K562 (cell line): ENCODE results near the gene ZSWIM1. TPM values are rescaled to one million over a fixed set of nuclear protein-coding genes. Genes with fewer than 3 reads are reported as not detected.

Experiments
- ATAC-seq: fragments of 200-7000 bp; cut with Tn5 transposase; 3 replicates; pipeline ENCODE4 v1.9.1; 2020; ENCODE audit warnings: moderate library complexity
- BruUV-seq: library from RNA; stranded (reverse); fragments of 400-500 nt; replicated peaks from 2 replicates; lab custom pipeline; 2021; lab: Mats Ljungman, UMichigan
- CTCF ChIA-PET: fragments of 300-600 bp; formaldehyde crosslinking; extraction: SDS; loops from one replicate; lab custom pipeline; 2021; ENCODE audit warnings: low intra/inter-chr PET ratio; lab: Yijun Ruan, JAX
- POLR2A ChIA-PET: fragments of 300-600, 350-650 bp; sonication (Branson Sonifier 250); formaldehyde crosslinking; extraction: SDS; loops from one replicate; lab custom pipeline; 2021; ENCODE audit warnings: antibody characterized with exemption, inconsistent platforms; lab: Yijun Ruan, JAX
- DNase-seq, 4 experiments: peaks; one replicate each; pipeline versions ENCODE4 v3.0.0 to v3.0.0-alpha.2; 2011 to 2018; ENCODE audit warnings: low spot score in 3 of 4, mixed read lengths in 3 of 4; ENCODE audit errors: extremely low read depth in 1 of 4
- FAIRE-seq: peaks from 2 replicates; lab custom pipeline; 2011; peaks lifted over from hg19 to GRCh38; lab: Jason Lieb, UNC
- H2AFZ ChIP-seq: 2 replicates; pipeline ENCODE4 v1.6.0; 2011; ENCODE audit warnings: low read depth, low read length, control low read depth, inconsistent platforms
- H3K27ac ChIP-seq: fragments of 200-600 bp; 3 replicates; pipeline ENCODE4 v1.8.0; 2011; ENCODE audit warnings: low read depth, mild to moderate bottlenecking, control low read depth, inconsistent platforms, low read length, moderate library complexity, mixed read lengths; ENCODE audit errors: extremely low read depth
- H3K27me3 ChIP-seq, 2 experiments: fragments of 300-600 bp in 1 of 2; 2 replicates in 1 of 2; 3 replicates in 1 of 2; pipeline versions ENCODE4 v1.6.0 to v1.8.0; 2011; ENCODE audit warnings: inconsistent platforms in 2 of 2, low read length in 2 of 2, mild to moderate bottlenecking in 1 of 2, mixed read lengths in 1 of 2, moderate library complexity in 1 of 2; ENCODE audit not compliant: control insufficient read depth in 2 of 2, insufficient read depth in 2 of 2
- H3K36me3 ChIP-seq: fragments of 300-600 bp; 3 replicates; pipeline ENCODE4 v1.8.0; 2011; ENCODE audit warnings: mild to moderate bottlenecking, low read length, inconsistent platforms; ENCODE audit not compliant: control insufficient read depth, insufficient read depth
- H3K4me1 ChIP-seq, 2 experiments: fragments of 200-600 bp in 1 of 2; replicated peaks in 1 of 2; 2 replicates in 1 of 2; 3 replicates in 1 of 2; pipeline versions ENCODE4 v1.5.1 to v1.8.0; 2011; ENCODE audit warnings: inconsistent platforms in 2 of 2, low read length in 2 of 2, mild to moderate bottlenecking in 1 of 2, mixed read lengths in 1 of 2, moderate library complexity in 1 of 2; ENCODE audit not compliant: control insufficient read depth in 2 of 2, insufficient read depth in 2 of 2
- H3K4me2 ChIP-seq: 2 replicates; pipeline ENCODE4 v1.6.1; 2011; ENCODE audit warnings: low read length, control low read depth, inconsistent platforms, mixed read lengths; ENCODE audit not compliant: insufficient read depth
- H3K4me3 ChIP-seq: fragments of 200-600 bp; sonication (generic), shearing (Covaris generic); 2 replicates; pipeline ENCODE4 v1.5.1; 2016; ENCODE audit warnings: control low read depth, inconsistent platforms
- H3K79me2 ChIP-seq: fragments of 200-600 bp; 3 replicates; pipeline ENCODE4 v1.8.0; 2011; ENCODE audit warnings: low read length, inconsistent platforms; ENCODE audit not compliant: control insufficient read depth, insufficient read depth
- H3K9ac ChIP-seq, 2 experiments: 2 replicates each; pipeline versions ENCODE4 v1.6.0 to v1.6.1; 2011; ENCODE audit warnings: low read depth in 2 of 2, low read length in 2 of 2, control low read depth in 1 of 2, inconsistent platforms in 1 of 2, mild to moderate bottlenecking in 1 of 2, mixed read lengths in 1 of 2; ENCODE audit not compliant: insufficient read depth in 1 of 2
- H3K9me1 ChIP-seq: one replicate; pipeline ENCODE4 v1.6.0; 2011; ENCODE audit warnings: inconsistent platforms, mild to moderate bottlenecking, low read length, moderate library complexity; ENCODE audit not compliant: control insufficient read depth, insufficient read depth
- H3K9me3 ChIP-seq: replicated peaks from 2 replicates; pipeline ENCODE4 v1.5.1; 2011; ENCODE audit warnings: low read depth, low read length, inconsistent platforms; ENCODE audit not compliant: control insufficient read depth, insufficient read depth
- H4K20me1 ChIP-seq: replicated peaks from 2 replicates; pipeline ENCODE4 v1.6.1; 2011; ENCODE audit warnings: low read length, inconsistent platforms, mixed read lengths; ENCODE audit not compliant: control insufficient read depth, insufficient read depth
- ARID2 ChIP-seq: fragments of 450-650 bp; IDR thresholded peaks from 2 replicates; pipeline ENCODE4 v1.6.1; 2017; ENCODE audit warnings: antibody characterized with exemption, mild to moderate bottlenecking
- ARNT ChIP-seq, 2 experiments: fragments of 450-650 bp; IDR thresholded peaks; 2 replicates each; pipeline ENCODE4 v1.6.1; 2016; ENCODE audit warnings: mild to moderate bottlenecking in 1 of 2
- CHD4 ChIP-seq: fragments of 200-600 bp; sonication (generic); IDR thresholded peaks from 3 replicates; pipeline ENCODE4 v1.6.1; 2012; ENCODE audit warnings: low read depth, mild to moderate bottlenecking, mixed read lengths, low read length, inconsistent platforms; ENCODE audit not compliant: insufficient read depth, insufficient replicate concordance, poor library complexity, severe bottlenecking
- CREB3 ChIP-seq: fragments of 450-650 bp; conservative IDR thresholded peaks from 2 replicates; pipeline ENCODE4 v1.6.1; 2016; ENCODE audit warnings: missing genetic modification characterization, low read depth, mild to moderate bottlenecking, missing compliant biosample characterization, moderate library complexity
- SMAD4 ChIP-seq: fragments of 250-450 bp; sonication (Bioruptor Pico); conservative IDR thresholded peaks from 2 replicates; pipeline ENCODE4 v1.8.0; 2021; ENCODE audit warnings: inconsistent platforms, mild to moderate bottlenecking, moderate library complexity
- ZNF436 ChIP-seq: fragments of 250-450, 450-650 bp; sonication (Bioruptor Pico); formaldehyde crosslinking; IDR thresholded peaks from 2 replicates; pipeline ENCODE4 v1.7.0; 2020; ENCODE audit warnings: mild to moderate bottlenecking
- ZNF668 ChIP-seq: fragments of 250-450 bp; sonication (Bioruptor Pico); IDR thresholded peaks from 2 replicates; pipeline ENCODE4 v1.8.0; 2022; ENCODE audit warnings: mild to moderate bottlenecking, inconsistent platforms
- ZNF766 ChIP-seq: fragments of 200-800 bp; sonication (Bioruptor generic); conservative IDR thresholded peaks from 2 replicates; pipeline ENCODE4 v1.6.1; 2016; ENCODE audit warnings: missing genetic modification characterization, missing compliant biosample characterization
- WGBS: fragments of 100-300 bp; shearing (Covaris generic); methylation state at CpG from one replicate; pipeline ENCODE4 v1.1.6; 2016; ENCODE audit warnings: low coverage, mixed read lengths; ENCODE audit not compliant: insufficient coverage; ENCODE audit errors: missing lambda C conversion rate; 5-methylcytosine and 5-hydroxymethylcytosine counted together
- in situ Hi-C: fragments of 300-500 bp; cut with MboI; formaldehyde crosslinking; loops from 4 replicates; pipeline ENCODE4 v1.15.0; 2018; ENCODE audit warnings: inconsistent platforms, mixed read lengths
- intact Hi-C: fragments of 100-400 bp; cut with micrococcal nuclease; formaldehyde crosslinking; loops from 2 replicates; pipeline ENCODE4 v1.14.2; 2022
- polyA plus RNA-seq, 8 experiments: library from polyadenylated mRNA; depleted of rRNA in 4 of 8; stranded (reverse) in 5 of 8; unstranded in 3 of 8; fragments of >200 nt; fragmentation: Nextera tagmentation in 2 of 8; fragmentation: Illumina TruSeq in 1 of 8; extraction: Ambion mirVana in 2 of 8; extraction: Trizol in 1 of 8; gene quantifications; 2 replicates each; pipeline versions ENCODE4 v1.2.1 to v1.2.3, GENCODE V29; 2011 to 2014; ENCODE audit warnings: inconsistent platforms in 1 of 8, missing spikeins in 1 of 8
- total RNA-seq, 7 experiments: library from RNA; depleted of rRNA in 6 of 7; stranded (reverse); fragments of >200 nt in 6 of 7; fragmentation: Illumina TruSeq in 2 of 7; extraction: Trizol in 2 of 7; gene quantifications; 2 replicates each; pipeline versions ENCODE4 v1.2.1 to v1.2.3, GENCODE V29; 2011 to 2021; ENCODE audit warnings: low replicate concordance in 1 of 7
- TF ChIP-seq, protein P1 (sequence below): fragments of 450-650 bp; formaldehyde crosslinking; IDR thresholded peaks from 2 replicates; pipeline ENCODE4 v1.4.0; 2022; ENCODE audit warnings: missing genetic modification characterization

ZSWIM1 gene
- total and polyA plus RNA-seq, 9 of the 15 experiments (the other 6 are each of a cell fraction or from before 2014, with no cell fraction given), result 2.5 to 15.6 (median 9.5) TPM

DNA sequence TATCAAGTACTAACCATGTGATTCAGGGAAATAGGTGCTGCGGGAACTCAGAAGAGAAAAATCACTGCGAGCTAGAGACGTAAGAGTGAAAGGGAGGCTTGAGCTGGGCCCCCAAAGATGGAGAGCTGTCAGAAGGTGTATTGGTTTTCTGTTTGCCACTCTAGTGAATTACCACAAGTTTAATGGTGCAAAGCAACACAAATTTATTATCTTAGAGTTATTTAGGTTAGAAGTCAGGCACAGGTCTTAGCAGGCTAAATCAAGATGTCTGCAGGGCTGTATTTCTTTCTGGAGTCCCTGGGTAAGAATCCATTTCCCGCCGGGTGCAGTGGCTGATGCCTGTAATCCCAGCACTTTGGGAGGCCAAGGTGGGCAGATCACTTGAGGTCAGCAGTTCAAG lies 21.1 kb upstream of the ZSWIM1 start:
- DNase-seq (no peak), FAIRE-seq (no peak), ATAC-seq (no peak)
- TF ChIP-seq CREB3, result no peak
- TF ChIP-seq ARNT (IDR thresholded peaks at IDR 0.05), result no peak
- TF ChIP-seq, protein P1, sequence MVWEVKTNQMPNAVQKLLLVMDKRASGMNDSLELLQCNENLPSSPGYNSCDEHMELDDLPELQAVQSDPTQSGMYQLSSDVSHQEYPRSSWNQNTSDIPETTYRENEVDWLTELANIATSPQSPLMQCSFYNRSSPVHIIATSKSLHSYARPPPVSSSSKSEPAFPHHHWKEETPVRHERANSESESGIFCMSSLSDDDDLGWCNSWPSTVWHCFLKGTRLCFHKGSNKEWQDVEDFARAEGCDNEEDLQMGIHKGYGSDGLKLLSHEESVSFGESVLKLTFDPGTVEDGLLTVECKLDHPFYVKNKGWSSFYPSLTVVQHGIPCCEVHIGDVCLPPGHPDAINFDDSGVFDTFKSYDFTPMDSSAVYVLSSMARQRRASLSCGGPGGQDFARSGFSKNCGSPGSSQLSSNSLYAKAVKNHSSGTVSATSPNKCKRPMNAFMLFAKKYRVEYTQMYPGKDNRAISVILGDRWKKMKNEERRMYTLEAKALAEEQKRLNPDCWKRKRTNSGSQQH (CRISPR knock-in tag), result no peak
- TF ChIP-seq ZNF668 (CRISPR knock-in tag), result no peak
- TF ChIP-seq ZNF436 (CRISPR knock-in tag), result no peak
- TF ChIP-seq ZNF766, result no peak
- TF ChIP-seq CHD4, result no peak
- TF ChIP-seq ARID2, result no peak
- no peak for TF ChIP-seq SMAD4 (CRISPR knock-in tag)
- Histone ChIP-seq H3K9ac (no peak overlapping the region), H3K9me1 (no peaks in the 10 kb centered on the region), H3K27ac (no peak overlapping the region), H3K4me2 (no peak overlapping the region), H4K20me1 (no peaks in the 10 kb centered on the region), H3K4me1 (peaks cover 20 to 28% of the 10 kb centered on the region in 2 experiments), H3K36me3 (peaks cover under 1% of the 10 kb centered on the region; the same call in 1 of the 3 replicates), H3K27me3 (no peaks in the 10 kb centered on the region), H3K79me2 (peaks cover 24% of the 10 kb centered on the region), H3K9me3 (no peaks in the 10 kb centered on the region), H3K4me3 (no peak overlapping the region), H2AFZ (no peak overlapping the region)
- CTCF ChIA-PET, result no interaction called here
- 96% methylated on average over 5 of the region's 5 CpGs for WGBS
- POLR2A ChIA-PET, result no interaction called here
- intact Hi-C loops (no loop called here), in situ Hi-C loops (no loop called here)
- BruUV-seq, result no TSS peak
